ENCODE results near the gene FLAD1. TPM values are rescaled to one million over a fixed set of nuclear protein-coding genes. Genes with fewer than 3 reads are reported as not detected.
"Not testable (repeated sequence)": the region's sequence is repeated elsewhere in the genome, so short reads cannot be mapped to it uniquely, and the experiment has no call there.

The FLAD1 gene
- total RNA-seq, 1 experiment from 2014 or later: 97.0 TPM

GRCh38 chr1:154975409-154976059 lies 7.6 kb upstream of the FLAD1 start:
- WGBS (ENCODE audit: extremely low coverage, insufficient read length, low lambda C conversion rate): no CpG with 5 or more reads among the region's 24 CpGs
- TF ChIP-seq CTCF (conservative IDR thresholded peaks at IDR 0.05): no peak
- Histone ChIP-seq H3K4ac (ENCODE audit: low read depth, low read length) (no peak overlapping the region), H3K4me1 (ENCODE audit: insufficient read depth, low read length) (peaks cover 4% of the 10 kb centered on the region; the same call in 1 of the 2 replicates), H3K79me1 (ENCODE audit: insufficient read depth, low read depth, low read length, poor library complexity, severe bottlenecking) (no peaks in the 10 kb centered on the region), H4K8ac (replicated peaks; ENCODE audit: insufficient read length, low read depth, low read length) (no peak overlapping the region), H3K18ac (ENCODE audit: insufficient read length, low read depth, low read length) (peak overlapping the region; percentile 25), H2BK120ac (ENCODE audit: low read depth, low read length, poor library complexity, severe bottlenecking) (no peak overlapping the region), H3K56ac (ENCODE audit: insufficient read length, low read depth, low read length) (no peak overlapping the region), H3K79me2 (ENCODE audit: insufficient read depth, low read length) (peaks cover 24% of the 10 kb centered on the region), H4K5ac (ENCODE audit: insufficient read length, low read depth, low read length) (no peak overlapping the region), H3K14ac (ENCODE audit: insufficient read depth, low read length) (peak overlapping the region; percentile 64; the same call in 1 of the 2 replicates), H2BK20ac (ENCODE audit: low read depth, low read length, poor library complexity, severe bottlenecking) (no peak overlapping the region), H2BK15ac (ENCODE audit: low read depth, low read length) (no peak overlapping the region), H3K23me2 (ENCODE audit: insufficient read length, low read depth, low read length, poor library complexity, severe bottlenecking) (peaks cover 26% of the 10 kb centered on the region), H2AK5ac (ENCODE audit: insufficient read length, low read length) (no peak overlapping the region), H4K20me1 (ENCODE audit: control insufficient read depth, insufficient read depth, insufficient read length) (no peaks in the 10 kb centered on the region), H4K91ac (ENCODE audit: insufficient read length, low read depth, low read length) (no peak overlapping the region), H3K9me3 (ENCODE audit: control insufficient read depth, low read depth, low read length) (no peaks in the 10 kb centered on the region), H2AFZ (ENCODE audit: low read length) (no peak overlapping the region), H3T11ph (ENCODE audit: low read length) (no peak overlapping the region), H3K4me2 (ENCODE audit: insufficient read depth, insufficient read length, low read length) (peak overlapping the region; percentile 87), H3K27me3 (ENCODE audit: insufficient read depth, low read length) (no peaks in the 10 kb centered on the region), H2BK5ac (ENCODE audit: insufficient read length, low read length) (no peak overlapping the region), H3K23ac (ENCODE audit: insufficient read length, low read depth, low read length) (no peak overlapping the region), H3K27ac (ENCODE audit: insufficient read length, low read depth, low read length) (peak overlapping the region; percentile 49), H3K9ac (ENCODE audit: extremely low read depth, insufficient read length, low read length) (peak overlapping the region; percentile 93), H2BK12ac (ENCODE audit: insufficient read length, low read depth, low read length) (no peak overlapping the region)
- no peaks in the 10 kb centered on the region for H3K9me3 Mint-ChIP-seq
- no peak for DNase-seq
- peaks cover 26 to 28% of the 10 kb centered on the region in 2 experiments for H3K4me1 Mint-ChIP-seq
- H3K36me3 Mint-ChIP-seq (ENCODE audit: insufficient read depth in 1 of 3, low read depth in 3 of 3): peaks cover 19 to 36% (median 31%) of the 10 kb centered on the region in 3 experiments; a peak in 6 of 7 replicates
- no peak overlapping the region for H3K27ac Mint-ChIP-seq
- H3K4me3 Mint-ChIP-seq: no peak overlapping the region
- H3K27me3 Mint-ChIP-seq (ENCODE audit: low read depth): no peaks in the 10 kb centered on the region

DNA sequence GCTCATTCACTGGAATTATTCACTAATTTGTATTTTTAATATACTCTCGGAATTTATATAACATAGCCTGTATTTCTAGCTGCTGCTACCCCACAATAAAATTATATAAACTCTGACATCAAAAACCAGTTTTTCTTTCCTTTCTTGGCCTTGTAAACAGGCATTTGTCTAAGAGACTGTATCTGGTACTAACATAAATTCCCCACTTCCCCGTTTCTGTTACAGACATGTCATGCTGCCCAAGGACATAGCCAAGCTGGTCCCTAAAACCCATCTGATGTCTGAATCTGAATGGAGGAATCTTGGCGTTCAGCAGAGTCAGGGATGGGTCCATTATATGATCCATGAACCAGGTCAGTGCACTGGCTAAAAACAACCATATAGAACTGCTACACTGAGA lies 5.4 kb upstream of the FLAD1 start:
- peak overlapping the region in 1 of 3 experiments; percentile 70; a peak in 3 of 7 replicates for H3K27ac Mint-ChIP-seq
- H3K79me2 ChIP-seq (ENCODE audit: insufficient read depth, low read length): peaks cover 24% of the 10 kb centered on the region

More for the DNA sequence above, 5.4 kb upstream of the FLAD1 start:
- not testable (repeated sequence) for H3K4me2 ChIP-seq (ENCODE audit: insufficient read depth, insufficient read length, low read length); H3K14ac ChIP-seq (ENCODE audit: insufficient read depth, low read length); H3K27me3 Mint-ChIP-seq (ENCODE audit: low read depth); H2BK5ac ChIP-seq (ENCODE audit: insufficient read length, low read length); H2BK120ac ChIP-seq (ENCODE audit: low read depth, low read length, poor library complexity, severe bottlenecking); H3K23ac ChIP-seq (ENCODE audit: insufficient read length, low read depth, low read length); H4K91ac ChIP-seq (ENCODE audit: insufficient read length, low read depth, low read length); H4K20me1 ChIP-seq (ENCODE audit: control insufficient read depth, insufficient read depth, insufficient read length); H2AK5ac ChIP-seq (ENCODE audit: insufficient read length, low read length); H3K56ac ChIP-seq (ENCODE audit: insufficient read length, low read depth, low read length); H2BK15ac ChIP-seq (ENCODE audit: low read depth, low read length); H2BK12ac ChIP-seq (ENCODE audit: insufficient read length, low read depth, low read length); H3K9me3 ChIP-seq (ENCODE audit: control insufficient read depth, low read depth, low read length); H4K5ac ChIP-seq (ENCODE audit: insufficient read length, low read depth, low read length); H3K27ac ChIP-seq (ENCODE audit: insufficient read length, low read depth, low read length); H3K9ac ChIP-seq (ENCODE audit: extremely low read depth, insufficient read length, low read length); H3K4me1 ChIP-seq (ENCODE audit: insufficient read depth, low read length); H2BK20ac ChIP-seq (ENCODE audit: low read depth, low read length, poor library complexity, severe bottlenecking); H3K18ac ChIP-seq (ENCODE audit: insufficient read length, low read depth, low read length); H3K79me1 ChIP-seq (ENCODE audit: insufficient read depth, low read depth, low read length, poor library complexity, severe bottlenecking); H4K8ac ChIP-seq (replicated peaks; ENCODE audit: insufficient read length, low read depth, low read length); H3K4me1 Mint-ChIP-seq; H2AFZ ChIP-seq (ENCODE audit: low read length); H3T11ph ChIP-seq (ENCODE audit: low read length); DNase-seq; H3K27me3 ChIP-seq (ENCODE audit: insufficient read depth, low read length); H3K9me3 Mint-ChIP-seq; H3K4ac ChIP-seq (ENCODE audit: low read depth, low read length)
- peak overlapping the region in 1 of 2 experiments; percentile 17; a peak in 2 of 5 replicates for H3K4me3 Mint-ChIP-seq
- peaks cover 15% of the 10 kb centered on the region for H3K23me2 ChIP-seq (ENCODE audit: insufficient read length, low read depth, low read length, poor library complexity, severe bottlenecking)
- peaks cover 27 to 47% (median 44%) of the 10 kb centered on the region in 3 experiments for H3K36me3 Mint-ChIP-seq (ENCODE audit: insufficient read depth in 1 of 3, low read depth in 3 of 3)
- WGBS (ENCODE audit: extremely low coverage, insufficient read length, low lambda C conversion rate): no CpG with 5 or more reads among the region's 3 CpGs

All from H9 (cell line).